Naive thymus-derived CD8-positive, alpha-beta T cell (primary cell): ENCODE data around the gene ETV3. TPM values are rescaled to one million over a fixed set of nuclear protein-coding genes. Genes with fewer than 3 reads are reported as not detected.
A peak's percentile ranks its signal among the peaks of the same experiment; 100 is the strongest.

Experiments
- ATAC-seq, 2 donors: fragments of 150-1000 bp; cut with Tn5 transposase in 1 of 2; sonication (Bioruptor Pico), chemical (Tn5 transposase) in 1 of 2; 1 replicate in 1 of 2; 2 replicates in 1 of 2; pipeline ENCODE4 v1.10.0; 2021; ENCODE audit warnings: mild to moderate bottlenecking in 2 of 2, moderate library complexity in 2 of 2
- POLR2A ChIA-PET: fragments of 350-600 bp; sonication (Branson Sonifier 250); formaldehyde crosslinking; loops from one replicate; lab custom pipeline; 2021; ENCODE audit warnings: antibody characterized with exemption; lab: Charles Lee
- DNase-seq, 10 donors: peaks; one replicate each; pipeline versions ENCODE4 v3.0.0 to v3.0.0-alpha.2; 2020 to 2022
- H3K27ac Mint-ChIP-seq, 10 donors: one replicate each; pipeline ENCODE4 v1.8.0; 2020 to 2022; ENCODE audit warnings: mild to moderate bottlenecking in 10 of 10, mixed read lengths in 10 of 10, moderate library complexity in 4 of 10, inconsistent platforms in 1 of 10
- H3K27me3 Mint-ChIP-seq, 5 donors: one replicate each; pipeline ENCODE4 v1.8.0; 2021 to 2022; ENCODE audit warnings: mixed read lengths in 5 of 5
- H3K36me3 Mint-ChIP-seq, 3 donors: one replicate each; pipeline ENCODE4 v1.8.0; 2020 to 2022; ENCODE audit warnings: mixed read lengths in 3 of 3, mild to moderate bottlenecking in 2 of 3, inconsistent platforms in 1 of 3
- H3K4me1 Mint-ChIP-seq, 4 donors: one replicate each; pipeline ENCODE4 v1.8.0; 2021 to 2022; ENCODE audit warnings: mixed read lengths in 4 of 4
- H3K4me3 Mint-ChIP-seq, 10 donors: one replicate each; pipeline ENCODE4 v1.8.0; 2020 to 2022; ENCODE audit warnings: mild to moderate bottlenecking in 10 of 10, mixed read lengths in 10 of 10, moderate library complexity in 6 of 10, inconsistent platforms in 1 of 10
- H3K9me3 Mint-ChIP-seq, 9 donors: one replicate each; pipeline ENCODE4 v1.8.0; 2020 to 2022; ENCODE audit warnings: mixed read lengths in 9 of 9, mild to moderate bottlenecking in 3 of 9, inconsistent platforms in 1 of 9, moderate library complexity in 1 of 9
- polyA plus RNA-seq, 3 donors: library from polyadenylated mRNA; unstranded; fragments of 300-500 nt; fragmentation: Illumina TruSeq; gene quantifications; one replicate each; pipeline ENCODE4 v1.2.3, GENCODE V29; 2021
- total RNA-seq, 8 experiments: library from RNA in 2 of 8; stranded (reverse) in 2 of 8; gene quantifications; one replicate each; pipeline ENCODE4 v1.2.3 and lab custom pipeline; 2021 to 2026

The ETV3 gene
- total and polyA plus RNA-seq, 5 experiments from 2014 or later = 3.5 to 29.8 (median 16.4) TPM

DNA sequence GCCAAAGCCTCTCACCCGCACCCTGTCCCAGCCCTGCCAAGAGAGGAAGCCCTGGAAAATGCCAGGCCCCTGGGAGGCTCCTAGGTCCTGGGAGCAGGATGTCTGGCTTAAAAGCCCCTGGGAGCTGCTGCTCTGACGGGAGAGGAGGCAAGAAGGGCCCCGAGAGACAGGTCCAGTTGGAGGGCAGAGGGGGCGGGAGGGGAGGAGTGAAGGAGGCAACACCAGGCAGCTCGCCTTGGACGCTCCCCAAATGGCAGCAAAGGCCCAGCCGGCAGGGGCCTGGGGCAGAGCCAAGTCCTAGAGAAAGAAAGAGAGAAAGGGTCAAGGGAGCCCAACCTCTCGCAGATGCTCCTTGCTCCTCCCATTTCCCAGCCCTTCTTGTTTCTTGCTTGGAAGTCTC is 45.4 kb downstream of the ETV3 start:
- H3K36me3 Mint-ChIP-seq = no peaks in the 10 kb centered on the region
- DNase-seq (no peak), ATAC-seq (no peak)
- peaks cover 2 to 8% (median 3%) of the 10 kb centered on the region in 5 donors for H3K27me3 Mint-ChIP-seq
- no peak overlapping the region for H3K4me3 Mint-ChIP-seq
- H3K27ac Mint-ChIP-seq = no peak overlapping the region
- POLR2A ChIA-PET = no interaction called here
- peaks cover 0 to 3% (median 1%) of the 10 kb centered on the region in 4 donors for H3K4me1 Mint-ChIP-seq
- H3K9me3 Mint-ChIP-seq = no peaks in the 10 kb centered on the region

DNA sequence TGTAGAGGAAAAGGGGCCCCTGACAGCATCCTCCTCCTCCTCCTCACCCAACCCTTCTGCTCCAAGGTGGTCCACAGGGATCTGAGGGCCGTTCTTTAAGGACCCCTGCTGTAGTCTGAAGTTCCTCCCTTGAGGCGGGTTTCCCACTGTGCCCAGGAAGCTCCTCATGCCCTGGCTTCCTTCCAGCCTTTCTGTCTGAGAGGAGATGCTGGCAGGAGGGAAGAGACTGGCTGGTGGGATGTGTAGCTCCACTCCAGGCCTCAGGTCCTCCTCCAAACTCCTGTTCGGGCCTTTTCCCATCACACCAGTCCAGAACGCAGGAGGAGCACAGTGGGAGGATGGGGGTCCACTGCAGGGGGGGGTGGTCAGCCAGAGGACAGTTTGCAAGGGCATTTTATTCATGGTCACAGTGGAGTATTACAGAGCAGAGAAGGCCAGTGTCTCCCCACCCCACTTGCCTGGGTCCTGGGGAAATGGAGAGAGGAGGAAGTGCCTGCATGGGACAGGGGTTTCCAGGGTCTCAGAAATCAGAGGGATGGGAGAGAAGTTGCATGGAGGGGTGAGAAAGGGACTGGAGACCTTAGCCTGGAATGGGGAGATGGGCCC is 46.4 kb downstream of the ETV3 start:
- no peak overlapping the region for H3K4me3 Mint-ChIP-seq
- H3K36me3 Mint-ChIP-seq = no peaks in the 10 kb centered on the region
- POLR2A ChIA-PET = interaction anchor here (2.4 kb wide), 1 partner anchor 64 kb away, joined by 22 read pairs; no protein-coding TSS in a partner anchor
- H3K27me3 Mint-ChIP-seq = peaks cover 2 to 8% (median 3%) of the 10 kb centered on the region in 5 donors
- ATAC-seq (no peak), DNase-seq (no peak)
- H3K9me3 Mint-ChIP-seq = no peaks in the 10 kb centered on the region
- no peak overlapping the region for H3K27ac Mint-ChIP-seq
- peaks cover 0 to 3% (median 1%) of the 10 kb centered on the region in 4 donors for H3K4me1 Mint-ChIP-seq

DNA sequence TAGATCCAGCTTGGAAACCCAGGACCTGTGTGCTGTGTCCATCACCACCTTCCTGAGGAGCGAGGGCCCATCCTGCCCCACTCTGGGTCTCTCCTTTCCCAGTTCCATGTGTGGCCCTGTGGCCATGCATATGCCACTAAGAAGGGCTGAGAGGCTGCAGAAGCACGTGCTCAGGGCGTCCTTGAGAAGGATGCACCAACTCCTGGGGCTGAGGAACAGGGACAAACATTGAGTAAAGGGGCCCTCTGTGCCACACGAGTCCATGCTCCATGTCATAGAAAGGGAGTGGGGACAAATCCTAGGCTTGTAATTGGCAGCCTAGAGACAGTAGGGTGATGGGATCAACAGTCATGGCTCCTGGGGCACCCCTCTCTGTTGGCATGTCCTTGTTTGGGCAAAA is 47.0 kb downstream of the ETV3 start:
- ATAC-seq (no peak), DNase-seq (no peak)
- no peaks in the 10 kb centered on the region for H3K36me3 Mint-ChIP-seq
- H3K27me3 Mint-ChIP-seq = peaks cover 2 to 8% (median 3%) of the 10 kb centered on the region in 5 donors
- POLR2A ChIA-PET = interaction anchor here (2.4 kb wide), 1 partner anchor 65 kb away, joined by 22 read pairs; no protein-coding TSS in a partner anchor
- peaks cover 0 to 3% (median 1%) of the 10 kb centered on the region in 4 donors for H3K4me1 Mint-ChIP-seq
- H3K9me3 Mint-ChIP-seq = no peaks in the 10 kb centered on the region
- H3K4me3 Mint-ChIP-seq = no peak overlapping the region
- no peak overlapping the region for H3K27ac Mint-ChIP-seq

DNA sequence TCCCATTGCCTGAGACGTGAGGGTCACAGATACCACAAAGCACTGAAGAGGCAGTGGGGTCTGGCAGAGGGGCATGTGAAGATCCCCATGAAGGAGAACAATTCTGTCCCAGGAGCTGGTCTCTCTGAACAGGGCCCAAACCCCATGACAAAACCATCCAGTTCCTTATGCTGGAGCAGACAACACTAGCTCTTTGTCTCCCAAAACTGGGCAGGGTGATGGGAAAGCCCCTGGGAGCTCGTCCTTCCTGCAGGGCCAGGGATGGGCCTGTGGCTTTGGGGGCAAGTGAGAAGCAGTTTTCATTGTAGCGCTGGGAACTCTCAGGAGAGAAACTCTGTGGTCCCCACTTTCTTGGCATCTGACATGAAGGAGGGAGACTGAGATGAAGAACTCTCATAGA is 47.4 kb downstream of the ETV3 start:
- H3K27me3 Mint-ChIP-seq = peaks cover 2 to 8% (median 3%) of the 10 kb centered on the region in 5 donors
- H3K9me3 Mint-ChIP-seq = no peaks in the 10 kb centered on the region
- ATAC-seq (no peak), DNase-seq (no peak)
- H3K4me3 Mint-ChIP-seq = no peak overlapping the region
- POLR2A ChIA-PET = interaction anchor here (2.4 kb wide), 1 partner anchor 65 kb away, joined by 22 read pairs; no protein-coding TSS in a partner anchor
- H3K36me3 Mint-ChIP-seq = no peaks in the 10 kb centered on the region
- peaks cover 0 to 3% (median 1%) of the 10 kb centered on the region in 4 donors for H3K4me1 Mint-ChIP-seq
- H3K27ac Mint-ChIP-seq = no peak overlapping the region

DNA sequence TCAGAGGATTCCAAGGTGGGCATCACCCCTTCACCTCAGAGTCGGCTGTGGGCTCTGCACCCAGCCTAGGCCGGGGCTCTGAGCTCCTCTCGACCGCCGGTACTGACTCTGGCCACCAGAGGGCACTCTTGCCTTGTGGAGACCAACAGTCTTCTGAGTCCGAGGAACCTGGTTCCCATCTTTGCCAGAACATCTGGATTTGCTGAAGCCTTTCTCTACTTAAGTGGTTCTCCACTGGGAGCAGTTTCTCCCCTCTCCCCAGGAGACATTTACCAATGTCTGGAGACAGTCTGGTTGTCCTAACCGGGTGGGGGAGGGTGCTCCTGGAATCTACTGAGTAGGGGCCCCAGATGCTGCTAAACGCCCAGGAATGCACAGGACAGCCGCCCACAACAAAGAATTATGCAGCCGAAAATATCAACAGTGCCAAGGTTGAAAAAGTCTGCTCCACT is 48.0 kb downstream of the ETV3 start:
- POLR2A ChIA-PET = interaction anchor here (0.6 to 2.4 kb wide), 2 partner anchors 49 to 66 kb away, joined by 3 to 22 read pairs; no protein-coding TSS in a partner anchor
- Mint-ChIP-seq H3K36me3 (no peaks in the 10 kb centered on the region), H3K4me3 (no peak overlapping the region), H3K9me3 (no peaks in the 10 kb centered on the region), H3K27ac (peak overlapping the region in 2 of 10 donors; percentile 71 to 72), H3K4me1 (peaks cover 0 to 3% (median 1%) of the 10 kb centered on the region in 4 donors), H3K27me3 (peaks cover 2 to 8% (median 3%) of the 10 kb centered on the region in 5 donors)
- DNase-seq (peak; percentile 70 to 92 (median 83)), ATAC-seq (peak; percentile 84 to 93)

DNA sequence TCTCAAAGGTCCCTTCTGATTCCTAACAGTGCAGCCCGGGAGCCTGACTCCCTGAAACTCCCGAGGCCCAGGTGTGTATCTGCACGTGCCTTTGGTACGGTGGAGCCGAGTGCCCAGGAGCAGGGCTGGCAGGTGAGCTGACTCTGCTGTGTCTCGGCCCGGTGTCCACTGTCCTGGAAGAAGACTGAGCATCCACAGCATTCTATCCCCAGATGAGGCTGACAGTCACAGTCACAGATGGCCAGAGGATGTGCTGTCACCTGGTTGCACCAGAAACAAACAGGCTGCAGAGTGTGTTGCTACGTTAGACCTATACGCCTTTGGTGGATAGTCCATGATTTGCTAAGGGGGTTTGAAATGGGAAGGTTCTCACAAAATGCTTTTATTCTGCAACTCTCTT is 48.4 kb downstream of the ETV3 start:
- ATAC-seq = no peak

DNA sequence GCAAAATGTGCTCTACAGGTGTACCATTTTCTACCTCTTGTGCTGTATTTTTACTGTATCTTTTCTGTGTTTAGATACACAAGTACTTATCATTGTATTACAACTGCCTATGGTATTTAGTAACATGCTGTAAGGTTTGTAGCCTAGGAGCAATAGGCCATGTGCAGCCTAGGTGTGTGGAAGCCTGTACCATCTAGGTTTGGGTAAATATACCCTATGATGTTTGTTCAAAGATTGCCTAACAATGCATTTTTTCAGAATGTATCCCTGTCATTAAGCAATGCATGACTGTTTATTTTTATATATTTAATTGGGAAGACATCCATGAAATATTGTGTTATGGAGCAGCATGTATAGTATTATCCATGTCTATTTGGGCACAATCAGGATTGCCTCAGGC is 49.6 kb downstream of the ETV3 start:
- H3K9me3 Mint-ChIP-seq = no peaks in the 10 kb centered on the region
- no peak for ATAC-seq
- no peaks in the 10 kb centered on the region for H3K36me3 Mint-ChIP-seq
- H3K27me3 Mint-ChIP-seq = peaks cover 2 to 8% (median 4%) of the 10 kb centered on the region in 5 donors
- no peak overlapping the region for H3K4me3 Mint-ChIP-seq
- no peak for DNase-seq
- no peak overlapping the region for H3K27ac Mint-ChIP-seq
- peaks cover 0 to 3% (median 1%) of the 10 kb centered on the region in 4 donors for H3K4me1 Mint-ChIP-seq
- POLR2A ChIA-PET = interaction anchor here (0.6 kb wide), 1 partner anchor 10 kb away, joined by 3 read pairs; no protein-coding TSS in a partner anchor

More for the DNA sequence above, 48.4 kb downstream of the ETV3 start:
- H3K4me1 Mint-ChIP-seq = peaks cover 0 to 3% (median 1%) of the 10 kb centered on the region in 4 donors
- peaks cover 2 to 8% (median 3%) of the 10 kb centered on the region in 5 donors for H3K27me3 Mint-ChIP-seq
- POLR2A ChIA-PET = interaction anchor here (0.6 to 2.4 kb wide), 2 partner anchors 49 to 66 kb away, joined by 3 to 22 read pairs; no protein-coding TSS in a partner anchor
- H3K9me3 Mint-ChIP-seq = no peaks in the 10 kb centered on the region
- H3K36me3 Mint-ChIP-seq = no peaks in the 10 kb centered on the region
- no peak for DNase-seq
- peak overlapping the region in 2 of 10 donors; percentile 71 to 72 for H3K27ac Mint-ChIP-seq
- H3K4me3 Mint-ChIP-seq = no peak overlapping the region

DNA sequence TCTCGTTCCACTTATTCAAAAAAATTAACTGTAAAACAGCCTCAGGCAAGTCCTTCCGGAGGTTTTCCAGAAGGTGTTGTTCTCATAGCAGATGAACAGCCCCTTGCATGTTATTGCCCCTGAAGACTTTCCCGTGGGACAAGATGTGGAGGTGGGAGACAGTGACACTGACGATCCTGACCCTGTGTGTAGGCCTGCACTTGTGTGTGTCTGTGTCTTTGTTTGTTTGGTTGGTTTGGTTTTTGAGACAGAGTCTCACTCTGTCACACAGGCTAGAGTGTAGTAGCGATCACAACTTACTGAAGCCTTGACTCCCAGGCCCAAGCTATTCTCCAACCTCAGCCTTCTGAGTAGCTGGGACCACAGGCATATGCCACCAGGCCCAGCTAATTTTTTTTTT is 51.2 kb downstream of the ETV3 start:
- ATAC-seq (no peak), DNase-seq (no peak)
- H3K9me3 Mint-ChIP-seq = no peaks in the 10 kb centered on the region
- no peak overlapping the region for H3K4me3 Mint-ChIP-seq
- peaks cover 0 to 3% (median 1%) of the 10 kb centered on the region in 4 donors for H3K4me1 Mint-ChIP-seq
- H3K27ac Mint-ChIP-seq = no peak overlapping the region
- POLR2A ChIA-PET = no interaction called here
- peaks cover 2 to 8% (median 5%) of the 10 kb centered on the region in 5 donors for H3K27me3 Mint-ChIP-seq
- H3K36me3 Mint-ChIP-seq = no peaks in the 10 kb centered on the region

DNA sequence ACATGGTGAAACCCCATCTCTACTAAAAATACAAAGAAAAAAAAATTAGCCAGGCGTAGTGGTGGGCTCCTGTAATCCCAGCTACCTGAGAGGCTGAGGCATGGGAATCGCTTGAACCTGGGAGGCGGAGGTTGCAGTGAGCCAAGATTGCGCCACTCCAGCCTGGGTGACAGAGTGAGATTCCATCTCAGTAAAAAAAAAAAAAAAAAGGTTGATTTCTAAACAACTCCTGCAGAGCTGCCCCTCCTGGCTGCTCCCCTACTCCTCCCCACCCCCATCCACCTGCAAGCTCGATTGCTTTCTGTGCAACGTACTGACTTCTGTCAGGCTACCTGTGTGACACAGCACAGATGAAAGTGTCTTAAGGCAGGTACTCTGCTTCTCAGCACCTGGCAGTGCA is 51.9 kb downstream of the ETV3 start:
- DNase-seq (no peak), ATAC-seq (no peak)
- Mint-ChIP-seq H3K36me3 (no peaks in the 10 kb centered on the region), H3K4me3 (no peak overlapping the region), H3K27me3 (peaks cover 2 to 8% (median 5%) of the 10 kb centered on the region in 5 donors), H3K27ac (no peak overlapping the region), H3K9me3 (no peaks in the 10 kb centered on the region), H3K4me1 (peaks cover 0 to 3% (median 1%) of the 10 kb centered on the region in 4 donors)
- POLR2A ChIA-PET = no interaction called here

DNA sequence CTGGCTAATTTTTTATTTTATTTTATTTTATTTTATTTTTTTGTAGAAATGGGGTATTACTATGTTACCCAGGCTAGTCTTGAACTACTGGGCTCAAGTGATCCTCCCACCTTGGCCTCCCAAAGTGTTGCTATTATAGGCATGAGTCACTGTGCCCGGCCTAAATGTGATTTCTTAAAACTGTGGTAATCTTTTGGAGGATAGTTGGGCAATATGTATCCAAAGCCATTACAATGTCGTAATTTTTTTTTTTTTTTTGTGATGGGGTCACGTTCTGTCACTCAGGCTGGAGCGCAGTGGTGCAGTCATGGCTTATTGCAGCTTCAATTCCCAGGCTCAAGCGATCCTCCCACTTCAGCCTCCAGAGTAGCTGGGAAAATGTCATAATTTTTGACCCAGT is 52.8 kb downstream of the ETV3 start:
- POLR2A ChIA-PET = no interaction called here
- Mint-ChIP-seq H3K4me3 (no peak overlapping the region), H3K9me3 (no peaks in the 10 kb centered on the region), H3K27me3 (peaks cover 2 to 13% (median 7%) of the 10 kb centered on the region in 5 donors), H3K27ac (no peak overlapping the region), H3K36me3 (no peaks in the 10 kb centered on the region), H3K4me1 (peaks cover 0 to 3% (median 1%) of the 10 kb centered on the region in 4 donors)
- ATAC-seq = no peak
- no peak for DNase-seq

DNA sequence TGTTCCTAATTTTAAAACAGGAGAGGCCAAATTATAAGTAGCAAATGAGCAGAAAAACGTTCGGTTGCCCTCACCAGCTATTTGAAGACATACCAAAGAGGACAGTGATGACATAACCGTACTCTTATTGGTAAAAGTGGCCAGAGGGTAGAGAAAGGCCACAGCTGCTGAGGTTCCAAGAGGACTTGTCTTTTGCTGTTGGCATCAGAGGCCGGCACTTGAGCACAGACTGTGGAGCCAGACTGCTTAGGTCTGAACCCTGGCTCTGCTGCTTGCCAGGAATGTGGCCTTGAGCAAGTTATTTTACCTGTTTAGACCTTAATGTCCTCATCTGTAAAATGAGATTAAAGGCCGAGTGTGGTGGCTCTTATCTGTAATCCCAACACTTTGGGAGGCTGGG is 53.5 kb downstream of the ETV3 start:
- POLR2A ChIA-PET = no interaction called here
- H3K4me1 Mint-ChIP-seq = no peaks in the 10 kb centered on the region
- ATAC-seq (no peak), DNase-seq (no peak)
- H3K27ac Mint-ChIP-seq = no peak overlapping the region
- no peaks in the 10 kb centered on the region for H3K9me3 Mint-ChIP-seq
- peaks cover 0 to 9% (median 6%) of the 10 kb centered on the region in 5 donors for H3K27me3 Mint-ChIP-seq
- no peak overlapping the region for H3K4me3 Mint-ChIP-seq
- no peaks in the 10 kb centered on the region for H3K36me3 Mint-ChIP-seq

DNA sequence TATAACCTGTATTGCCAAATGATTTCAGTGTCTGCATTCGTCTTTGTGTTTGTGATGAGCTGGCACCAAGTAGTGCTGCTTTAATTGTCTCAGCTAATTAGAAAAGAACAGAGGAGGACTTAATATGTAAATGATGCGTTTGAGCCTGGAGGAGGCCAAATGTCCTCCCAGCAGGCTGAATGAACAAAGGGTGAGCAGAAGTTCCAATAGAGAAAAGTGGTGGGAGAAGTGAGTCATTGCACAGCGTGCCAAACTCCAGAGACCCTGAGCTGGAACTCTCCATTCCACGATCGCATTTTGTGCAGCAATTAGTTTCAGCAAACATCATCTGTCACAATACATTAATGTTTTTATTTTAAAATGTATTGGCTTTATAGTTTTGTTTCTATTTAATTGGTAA is 56.5 kb downstream of the ETV3 start:
- DNase-seq (no peak), ATAC-seq (no peak)
- peak overlapping the region in 1 of 10 donors; percentile 61 for H3K27ac Mint-ChIP-seq
- H3K36me3 Mint-ChIP-seq = no peaks in the 10 kb centered on the region
- no peaks in the 10 kb centered on the region for H3K4me1 Mint-ChIP-seq
- POLR2A ChIA-PET = no interaction called here
- no peaks in the 10 kb centered on the region for H3K9me3 Mint-ChIP-seq
- H3K27me3 Mint-ChIP-seq = peaks cover 4 to 33% (median 18%) of the 10 kb centered on the region in 5 donors
- H3K4me3 Mint-ChIP-seq = no peak overlapping the region

DNA sequence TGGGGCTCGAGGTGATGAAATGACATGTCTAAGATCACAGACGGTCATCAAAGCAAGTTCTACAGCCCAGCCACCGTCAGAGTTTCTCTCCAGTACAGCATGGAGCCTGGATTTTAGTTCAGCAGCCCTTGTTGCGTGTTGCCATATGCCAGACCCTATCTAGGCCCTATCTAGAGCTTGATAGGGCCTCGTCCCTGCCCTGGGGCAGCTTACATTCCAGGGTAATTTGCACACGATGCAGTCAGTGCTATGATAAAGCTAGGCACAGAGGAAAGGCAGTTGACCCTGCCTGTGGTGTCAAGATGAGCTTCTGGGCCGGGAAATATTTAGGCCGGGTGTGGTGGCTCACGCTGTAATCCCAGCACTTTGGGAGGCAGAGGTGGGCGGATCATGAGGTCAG is 57.5 kb downstream of the ETV3 start:
- no peaks in the 10 kb centered on the region for H3K9me3 Mint-ChIP-seq
- POLR2A ChIA-PET = no interaction called here
- H3K27me3 Mint-ChIP-seq = peaks cover 8 to 38% (median 20%) of the 10 kb centered on the region in 5 donors
- DNase-seq (no peak), ATAC-seq (no peak)
- no peak overlapping the region for H3K4me3 Mint-ChIP-seq
- H3K36me3 Mint-ChIP-seq = no peaks in the 10 kb centered on the region
- no peaks in the 10 kb centered on the region for H3K4me1 Mint-ChIP-seq
- H3K27ac Mint-ChIP-seq = no peak overlapping the region
